ENCODE results near the gene MGARP.
"Not testable (repeated sequence)": the region's sequence is repeated elsewhere in the genome, so short reads cannot be mapped to it uniquely, and the experiment has no call there.

The MGARP gene

DNA sequence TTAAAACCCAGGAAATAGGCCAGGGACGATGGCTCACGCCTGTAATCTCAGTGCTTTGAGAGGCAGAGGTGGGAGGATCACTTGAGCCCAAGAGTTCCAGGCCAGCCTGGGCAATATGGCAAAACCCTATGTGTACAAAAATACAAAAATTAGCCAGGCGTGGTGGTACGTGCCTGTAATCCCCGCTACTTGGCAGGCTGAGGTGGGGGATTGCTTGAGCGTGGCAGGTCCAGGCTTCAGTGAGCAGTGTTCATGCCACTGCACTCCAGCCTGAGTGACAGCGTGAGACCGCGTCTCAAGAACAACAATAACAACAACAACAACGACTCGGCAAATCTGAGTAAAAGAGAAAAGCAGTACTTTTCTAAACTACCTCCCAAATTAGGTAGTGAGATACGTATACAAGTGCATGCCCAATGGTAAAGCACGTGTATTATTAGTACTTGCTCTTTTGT, 35.2 kb upstream of the MGARP start:
- DNase-seq (ENCODE audit: insufficient read length, low spot score) (no peak), FAIRE-seq (no peak)
- TF ChIP-seq, protein P1, sequence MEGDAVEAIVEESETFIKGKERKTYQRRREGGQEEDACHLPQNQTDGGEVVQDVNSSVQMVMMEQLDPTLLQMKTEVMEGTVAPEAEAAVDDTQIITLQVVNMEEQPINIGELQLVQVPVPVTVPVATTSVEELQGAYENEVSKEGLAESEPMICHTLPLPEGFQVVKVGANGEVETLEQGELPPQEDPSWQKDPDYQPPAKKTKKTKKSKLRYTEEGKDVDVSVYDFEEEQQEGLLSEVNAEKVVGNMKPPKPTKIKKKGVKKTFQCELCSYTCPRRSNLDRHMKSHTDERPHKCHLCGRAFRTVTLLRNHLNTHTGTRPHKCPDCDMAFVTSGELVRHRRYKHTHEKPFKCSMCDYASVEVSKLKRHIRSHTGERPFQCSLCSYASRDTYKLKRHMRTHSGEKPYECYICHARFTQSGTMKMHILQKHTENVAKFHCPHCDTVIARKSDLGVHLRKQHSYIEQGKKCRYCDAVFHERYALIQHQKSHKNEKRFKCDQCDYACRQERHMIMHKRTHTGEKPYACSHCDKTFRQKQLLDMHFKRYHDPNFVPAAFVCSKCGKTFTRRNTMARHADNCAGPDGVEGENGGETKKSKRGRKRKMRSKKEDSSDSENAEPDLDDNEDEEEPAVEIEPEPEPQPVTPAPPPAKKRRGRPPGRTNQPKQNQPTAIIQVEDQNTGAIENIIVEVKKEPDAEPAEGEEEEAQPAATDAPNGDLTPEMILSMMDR (IDR thresholded peaks at IDR 0.05; ENCODE audit: insufficient read depth, missing control alignments) = no peak

DNA sequence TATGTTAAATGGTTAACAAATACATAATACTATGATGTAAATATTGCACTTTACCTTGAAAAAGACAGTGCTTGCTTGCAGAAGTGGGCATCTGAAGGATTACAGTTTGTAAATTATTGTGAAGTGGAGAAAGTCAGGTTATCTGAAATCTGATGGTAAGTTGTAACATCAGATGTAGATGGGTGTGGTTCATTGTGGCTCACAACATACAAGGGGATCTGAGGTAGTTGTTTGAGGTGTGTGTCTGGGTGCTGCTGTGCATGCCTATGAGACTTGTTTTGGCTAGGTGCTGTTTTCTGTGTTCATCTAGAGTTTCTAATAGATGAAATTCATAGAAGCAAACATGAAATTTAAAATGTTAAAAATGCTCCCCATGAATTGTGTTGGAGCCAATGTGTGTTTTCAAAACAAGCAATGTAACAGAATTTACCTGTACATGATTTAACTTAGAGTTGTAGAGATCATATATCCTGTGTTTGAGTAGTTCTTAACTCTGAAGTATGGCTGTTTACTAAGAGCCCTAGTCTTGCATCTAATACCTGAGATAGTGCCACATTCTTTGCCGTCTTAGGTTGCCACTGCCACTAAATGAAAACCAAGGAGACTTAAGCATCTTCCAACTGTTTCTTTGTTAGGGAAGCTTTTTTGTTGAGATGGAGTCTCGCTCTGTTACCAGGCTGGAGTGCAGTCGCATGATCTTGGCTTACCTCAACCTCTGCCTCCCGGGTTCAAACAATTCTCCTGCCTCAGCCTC, 34.2 kb upstream of the MGARP start:
- TF ChIP-seq, protein P1 (IDR thresholded peaks at IDR 0.05; ENCODE audit: insufficient read depth, missing control alignments) = no peak
- no peak for FAIRE-seq
- no peak for DNase-seq (ENCODE audit: insufficient read length, low spot score)

GRCh38 chr4:139313414-139313813, 33.4 kb upstream of the MGARP start:
- not testable (repeated sequence) for FAIRE-seq; DNase-seq (ENCODE audit: insufficient read length, low spot score)

- FAIRE-seq = no peak
- DNase-seq (ENCODE audit: insufficient read length, low spot score) = no peak
These were observed 32.7 kb upstream of the MGARP start for GRCh38 chr4:139312552-139313332.

DNA sequence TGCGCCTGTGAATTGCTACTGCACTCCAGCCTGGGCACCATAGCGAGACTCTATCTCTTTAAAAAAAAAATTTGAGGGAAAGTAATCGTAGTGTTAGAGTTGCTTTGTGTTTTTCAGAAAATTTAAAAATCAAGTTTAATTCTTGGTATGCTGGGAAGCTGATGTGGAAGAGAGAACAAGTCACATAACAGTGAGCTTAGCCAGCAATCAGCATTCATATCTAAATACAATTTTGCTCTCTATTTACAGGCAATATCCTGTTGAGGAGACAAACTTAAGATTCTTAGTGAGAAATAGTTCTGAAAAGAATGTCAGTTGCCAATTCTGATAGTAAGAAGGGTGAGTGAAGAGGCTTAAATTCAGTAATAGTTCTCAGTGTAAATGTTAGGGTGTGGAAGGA, 31.9 kb upstream of the MGARP start:
- DNase-seq (ENCODE audit: insufficient read length, low spot score) (no peak), FAIRE-seq (peak; percentile 6)
- TF ChIP-seq, protein P1 (IDR thresholded peaks at IDR 0.05; ENCODE audit: insufficient read depth, missing control alignments) = no peak

More at GRCh38 chr4:139312552-139313332, 32.7 kb upstream of the MGARP start:
- TF ChIP-seq, protein P1 (IDR thresholded peaks at IDR 0.05; ENCODE audit: insufficient read depth, missing control alignments) = no peak

DNA sequence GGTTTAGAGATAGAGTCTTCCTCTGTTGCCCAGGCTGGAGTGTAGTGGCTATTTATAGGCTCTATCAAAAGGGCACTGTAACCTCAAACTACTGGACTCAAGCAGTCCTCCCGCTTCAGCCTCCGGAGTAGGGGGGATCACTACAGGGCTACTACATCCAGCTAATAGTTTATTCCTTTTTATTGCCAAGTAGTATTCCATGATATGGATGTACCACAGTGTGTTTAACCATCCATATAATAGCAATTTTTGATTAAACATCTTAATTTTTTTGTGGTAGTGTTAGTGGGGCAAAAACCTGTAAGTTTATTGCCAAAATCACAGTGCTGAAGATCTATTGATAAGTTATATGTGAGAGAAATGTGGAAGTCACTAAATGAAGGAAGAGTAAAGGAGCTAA, 24.9 kb upstream of the MGARP start:
- TF ChIP-seq, protein P1 (IDR thresholded peaks at IDR 0.05; ENCODE audit: insufficient read depth, missing control alignments) = no peak
- DNase-seq (ENCODE audit: insufficient read length, low spot score) = no peak
- no peak for FAIRE-seq

DNA sequence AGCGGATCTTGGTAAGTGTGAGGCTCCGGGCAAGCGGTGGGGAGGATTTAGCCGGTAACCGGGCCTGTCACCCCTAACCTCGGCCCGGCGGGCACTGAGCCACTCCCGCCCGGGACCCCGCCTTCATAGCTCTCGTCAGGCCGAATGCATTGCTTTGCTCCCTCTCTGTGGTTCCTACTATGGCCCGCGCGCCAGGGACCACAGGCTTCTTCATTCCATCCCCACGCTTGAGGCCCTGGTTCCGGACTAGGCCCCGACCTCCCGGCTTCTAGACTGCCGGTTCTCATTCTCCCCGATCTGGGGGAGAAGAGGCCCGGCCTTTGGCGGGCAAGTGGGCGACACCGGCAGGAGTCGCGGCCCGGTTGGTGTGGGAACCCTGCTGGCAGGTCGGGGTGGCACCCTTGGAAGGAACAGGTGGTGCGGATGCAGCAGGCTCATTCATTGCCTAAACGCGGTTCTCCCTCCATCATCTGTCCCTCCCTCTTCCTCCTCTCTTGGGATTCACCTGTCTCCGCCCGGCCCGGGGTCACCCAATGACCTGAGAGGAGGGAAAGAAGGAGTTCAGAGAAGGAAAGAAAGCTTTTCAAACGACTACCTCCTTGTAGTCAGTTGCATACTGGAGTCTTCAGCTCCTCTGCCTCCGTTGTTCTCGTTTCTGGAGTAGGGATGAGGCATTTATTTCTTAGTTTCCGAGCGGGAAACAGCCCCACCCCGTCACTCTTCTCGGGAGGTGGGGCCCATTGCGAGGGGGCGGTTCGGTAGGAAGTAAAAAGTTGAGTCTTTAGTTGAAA, 22.0 kb upstream of the MGARP start, which contains the start of gene NDUFC1:
TSS of gene NDUFC1 (minus strand) at position 657 of the 791 bp plus-strand sequence. CDS start 6,679 bp downstream, outside the sequence.
- DNase-seq (ENCODE audit: insufficient read length, low spot score) (no peak), FAIRE-seq (no peak)
- TF ChIP-seq, protein P1 (IDR thresholded peaks at IDR 0.05; ENCODE audit: insufficient read depth, missing control alignments) = no peak

Data from D721Med (cell line).